K562 (cell line): Measurements from ENCODE around the gene CBX3. TPM values are rescaled to one million over a fixed set of nuclear protein-coding genes. Genes with fewer than 3 reads are reported as not detected.

Source experiments
- BCL6 ChIP-seq: fragments of 250-450 bp; sonication (Bioruptor Pico); IDR thresholded peaks from 2 replicates; pipeline ENCODE4 v1.4.0; 2020
- CCAR2 ChIP-seq: fragments of 200-400 bp; formaldehyde crosslinking; IDR thresholded peaks from 2 replicates; pipeline ENCODE4 v1.6.1; 2017; ENCODE audit warnings: mild to moderate bottlenecking, low read depth, low read length
- CREM ChIP-seq: IDR thresholded peaks from 2 replicates; pipeline ENCODE4 v1.6.1; 2014; ENCODE audit warnings: antibody characterized with exemption, low read depth
- DDX20 ChIP-seq: fragments of 450-650 bp; IDR thresholded peaks from 2 replicates; pipeline ENCODE4 v1.6.1; 2016; ENCODE audit warnings: missing genetic modification characterization, low read depth, mild to moderate bottlenecking, missing compliant biosample characterization, moderate library complexity
- EHMT2 ChIP-seq: fragments of 450-650 bp; IDR thresholded peaks from 2 replicates; pipeline ENCODE4 v1.6.1; 2018; ENCODE audit warnings: antibody characterized with exemption
- ELF2 ChIP-seq: fragments of 250-450 bp; sonication (Bioruptor Pico); IDR thresholded peaks from 2 replicates; pipeline ENCODE4 v1.5.0; 2021; ENCODE audit warnings: mild to moderate bottlenecking
- GABPA ChIP-seq: fragments of 200-800 bp; sonication (Bioruptor generic); conservative IDR thresholded peaks from 2 replicates; pipeline ENCODE4 v1.6.1; 2016; ENCODE audit warnings: low read depth, missing genetic modification characterization, missing compliant biosample characterization
- HEY1 ChIP-seq: fragments of 250-450 bp; sonication (Bioruptor Pico); IDR thresholded peaks from 2 replicates; pipeline ENCODE4 v1.5.0; 2020; ENCODE audit warnings: mild to moderate bottlenecking, moderate library complexity, borderline replicate concordance
- KDM2B ChIP-seq: fragments of 250-450 bp; sonication (Bioruptor Pico); IDR thresholded peaks from 2 replicates; pipeline ENCODE4 v1.8.0; 2021; ENCODE audit warnings: mild to moderate bottlenecking, moderate library complexity
- LCOR ChIP-seq: sonication (generic); formaldehyde crosslinking; IDR thresholded peaks from 2 replicates; pipeline ENCODE4 v1.8.0; 2022; ENCODE audit warnings: mild to moderate bottlenecking, missing genetic modification reagents
- MAFK ChIP-seq: IDR thresholded peaks from 2 replicates; pipeline ENCODE4 v1.6.1; 2011; ENCODE audit warnings: low read length, improper control_type of control experiment
- MECOM ChIP-seq: fragments of 250-450 bp; sonication (Bioruptor Pico); IDR thresholded peaks from 2 replicates; pipeline ENCODE4 v1.8.0; 2022; ENCODE audit warnings: inconsistent platforms
- NEUROD1 ChIP-seq: fragments of 150-350 bp; IDR thresholded peaks from 2 replicates; pipeline ENCODE4 v1.6.1; 2014; ENCODE audit warnings: borderline replicate concordance, low read length, low read depth; ENCODE audit not compliant: partially characterized antibody
- PHTF2 ChIP-seq: fragments of 250-450 bp; sonication (Bioruptor Pico); IDR thresholded peaks from 2 replicates; pipeline ENCODE4 v1.5.0; 2021; ENCODE audit warnings: mild to moderate bottlenecking
- RBBP5 ChIP-seq: fragments of 200-600 bp; sonication (generic); IDR thresholded peaks from 2 replicates; pipeline ENCODE4 v1.6.1; 2012; ENCODE audit warnings: borderline replicate concordance, mild to moderate bottlenecking, low read length, control low read depth, inconsistent platforms; ENCODE audit not compliant: insufficient read depth, poor library complexity, severe bottlenecking
- SMAD3 ChIP-seq: fragments of 450-650 bp; formaldehyde crosslinking; conservative IDR thresholded peaks from 2 replicates; pipeline ENCODE4 v1.4.0; 2020; ENCODE audit warnings: mild to moderate bottlenecking
- SMC3 ChIP-seq: conservative IDR thresholded peaks from 2 replicates; pipeline ENCODE4 v1.6.1; 2011; ENCODE audit warnings: low read depth, low read length, improper control_type of control experiment; ENCODE audit not compliant: insufficient read depth
- SP2 ChIP-seq: IDR thresholded peaks from 2 replicates; pipeline ENCODE4 v1.6.1; 2011; ENCODE audit warnings: mild to moderate bottlenecking, low read depth, low read length, moderate library complexity; ENCODE audit not compliant: poor library complexity, severe bottlenecking; ENCODE audit errors: extremely low read depth
- TCF7 ChIP-seq: sonication (generic); IDR thresholded peaks from 2 replicates; pipeline ENCODE4 v1.6.1; 2016; ENCODE audit warnings: antibody characterized with exemption, borderline replicate concordance
- ZNF134 ChIP-seq: fragments of 250-450 bp; sonication (Bioruptor Pico); conservative IDR thresholded peaks from 2 replicates; pipeline ENCODE4 v1.4.0; 2020
- ZNF57 ChIP-seq: fragments of 450-650 bp; formaldehyde crosslinking; IDR thresholded peaks from 2 replicates; pipeline ENCODE4 v1.4.0; 2020; ENCODE audit warnings: mild to moderate bottlenecking, moderate library complexity
- ZNF76 ChIP-seq: fragments of 250-450 bp; sonication (Bioruptor Pico); IDR thresholded peaks from 2 replicates; pipeline ENCODE4 v1.4.0; 2020; ENCODE audit warnings: mild to moderate bottlenecking, moderate library complexity, borderline replicate concordance
- ZNF830 ChIP-seq: fragments of 250-450 bp; sonication (Bioruptor Pico); IDR thresholded peaks from 2 replicates; pipeline ENCODE4 v1.5.0; 2021; ENCODE audit warnings: mild to moderate bottlenecking
- polyA plus RNA-seq, 8 experiments: library from polyadenylated mRNA; depleted of rRNA in 4 of 8; stranded (reverse) in 5 of 8; unstranded in 3 of 8; fragments of >200 nt; fragmentation: Nextera tagmentation in 2 of 8; fragmentation: Illumina TruSeq in 1 of 8; extraction: Ambion mirVana in 2 of 8; extraction: Trizol in 1 of 8; gene quantifications; 2 replicates each; pipeline versions ENCODE4 v1.2.1 to v1.2.3, GENCODE V29; 2011 to 2014; ENCODE audit warnings: inconsistent platforms in 1 of 8, missing spikeins in 1 of 8
- total RNA-seq, 7 experiments: library from RNA; depleted of rRNA in 6 of 7; stranded (reverse); fragments of >200 nt in 6 of 7; fragmentation: Illumina TruSeq in 2 of 7; extraction: Trizol in 2 of 7; gene quantifications; 2 replicates each; pipeline versions ENCODE4 v1.2.1 to v1.2.3, GENCODE V29; 2011 to 2021; ENCODE audit warnings: low replicate concordance in 1 of 7
- TF ChIP-seq, protein P1 (sequence below): fragments of 450-650 bp; formaldehyde crosslinking; IDR thresholded peaks from 2 replicates; pipeline ENCODE4 v1.4.0; 2022; ENCODE audit warnings: missing genetic modification characterization
- TF ChIP-seq, protein P2 (sequence below): sonication (generic); formaldehyde crosslinking; IDR thresholded peaks from 2 replicates; pipeline ENCODE4 v1.5.0; 2020; ENCODE audit warnings: missing genetic modification reagents
- TF ChIP-seq, protein P3 (sequence below): fragments of 250-450 bp; sonication (Bioruptor Pico); IDR thresholded peaks from 2 replicates; pipeline ENCODE4 v1.6.1; 2021; ENCODE audit warnings: mild to moderate bottlenecking

CBX3 gene
- total and polyA plus RNA-seq, 9 of the 15 experiments (the other 6 are each of a cell fraction or from before 2014, with no cell fraction given), result 198 to 413 (median 328) TPM

DNA sequence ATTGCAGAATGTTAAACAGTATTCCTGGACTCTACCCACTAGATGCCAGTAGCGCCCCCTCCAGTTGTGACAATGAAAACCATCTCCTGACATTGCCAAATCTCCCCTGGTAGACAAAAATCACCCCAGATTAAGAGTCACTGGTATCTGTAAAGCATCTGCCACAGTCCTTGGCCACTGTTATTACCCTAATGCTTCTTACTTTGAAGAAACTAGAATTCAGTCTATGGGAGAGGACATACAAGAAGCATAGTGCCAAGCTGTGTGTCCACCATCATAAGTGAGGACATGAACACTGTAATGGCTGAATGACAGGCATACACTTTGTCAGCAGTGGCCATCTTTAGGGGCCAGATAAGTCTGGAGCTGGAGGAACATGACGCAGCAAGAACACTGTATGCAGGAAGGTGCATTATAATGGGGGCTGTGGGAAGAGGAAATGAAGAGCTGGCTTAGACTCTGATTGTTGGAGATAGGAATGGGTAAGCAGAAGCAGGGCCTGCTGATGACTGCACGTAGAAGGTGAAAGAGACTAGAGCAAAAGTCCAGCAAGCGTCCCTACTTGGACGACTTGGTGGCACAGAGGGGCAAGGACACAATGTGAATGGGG, 32.5 kb downstream of the CBX3 start (continued):
- TF ChIP-seq ZNF76 (CRISPR knock-in tag) (0 out of 2 replicates have a peak, but pooled peaks have one; percentile 47), BCL6 (peak; percentile 76; the same call in 1 of the 2 replicates), HEY1 (CRISPR knock-in tag) (no peak), TCF7 (no peak), LCOR (no peak), SMC3 (no peak), SMAD3 (CRISPR knock-in tag) (peak; percentile 82; the same call in 1 of the 2 replicates), CREM (peak; percentile 71), MAFK (peak; percentile 92), PHTF2 (no peak), ELF2 (CRISPR knock-in tag) (no peak), DDX20 (tag) (peak; percentile 84; the same call in 1 of the 2 replicates), ZNF57 (CRISPR knock-in tag) (no peak), RBBP5 (peak; percentile 50), NEUROD1 (no peak), GABPA (tag) (peak; percentile 43; the same call in 1 of the 2 replicates), ZNF134 (CRISPR knock-in tag) (no peak), EHMT2 (peak; percentile 89), CCAR2 (no peak), MECOM (peak; percentile 48; the same call in 1 of the 2 replicates), SP2 (no peak), ZNF830 (CRISPR knock-in tag) (peak; percentile 86; the same call in 1 of the 2 replicates), KDM2B (CRISPR knock-in tag) (no peak)
- TF ChIP-seq, protein P1, sequence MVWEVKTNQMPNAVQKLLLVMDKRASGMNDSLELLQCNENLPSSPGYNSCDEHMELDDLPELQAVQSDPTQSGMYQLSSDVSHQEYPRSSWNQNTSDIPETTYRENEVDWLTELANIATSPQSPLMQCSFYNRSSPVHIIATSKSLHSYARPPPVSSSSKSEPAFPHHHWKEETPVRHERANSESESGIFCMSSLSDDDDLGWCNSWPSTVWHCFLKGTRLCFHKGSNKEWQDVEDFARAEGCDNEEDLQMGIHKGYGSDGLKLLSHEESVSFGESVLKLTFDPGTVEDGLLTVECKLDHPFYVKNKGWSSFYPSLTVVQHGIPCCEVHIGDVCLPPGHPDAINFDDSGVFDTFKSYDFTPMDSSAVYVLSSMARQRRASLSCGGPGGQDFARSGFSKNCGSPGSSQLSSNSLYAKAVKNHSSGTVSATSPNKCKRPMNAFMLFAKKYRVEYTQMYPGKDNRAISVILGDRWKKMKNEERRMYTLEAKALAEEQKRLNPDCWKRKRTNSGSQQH, result no peak
- TF ChIP-seq, protein P2, sequence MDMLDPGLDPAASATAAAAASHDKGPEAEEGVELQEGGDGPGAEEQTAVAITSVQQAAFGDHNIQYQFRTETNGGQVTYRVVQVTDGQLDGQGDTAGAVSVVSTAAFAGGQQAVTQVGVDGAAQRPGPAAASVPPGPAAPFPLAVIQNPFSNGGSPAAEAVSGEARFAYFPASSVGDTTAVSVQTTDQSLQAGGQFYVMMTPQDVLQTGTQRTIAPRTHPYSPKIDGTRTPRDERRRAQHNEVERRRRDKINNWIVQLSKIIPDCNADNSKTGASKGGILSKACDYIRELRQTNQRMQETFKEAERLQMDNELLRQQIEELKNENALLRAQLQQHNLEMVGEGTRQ, result no peak
- TF ChIP-seq, protein P3, sequence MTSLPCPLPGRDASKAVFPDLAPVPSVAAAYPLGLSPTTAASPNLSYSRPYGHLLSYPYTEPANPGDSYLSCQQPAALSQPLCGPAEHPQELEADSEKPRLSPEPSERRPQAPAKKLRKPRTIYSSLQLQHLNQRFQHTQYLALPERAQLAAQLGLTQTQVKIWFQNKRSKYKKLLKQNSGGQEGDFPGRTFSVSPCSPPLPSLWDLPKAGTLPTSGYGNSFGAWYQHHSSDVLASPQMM (CRISPR knock-in tag), result no peak
